Uterus (tissue), 2 donors: ENCODE measurements around the gene MEF2B.

Source experiments
- CTCF ChIP-seq, 4 experiments: fragments of 200-600 bp in 2 of 4; fragments of 450-650 bp in 2 of 4; sonication (generic) in 2 of 4; IDR thresholded peaks; one replicate each; pipeline ENCODE4 v1.5.1; 2016 to 2019; ENCODE audit warnings: antibody characterized with exemption in 4 of 4, mild to moderate bottlenecking in 2 of 4, moderate library complexity in 1 of 4
- POLR2A ChIP-seq, 2 donors: fragments of 450-650 bp; IDR thresholded peaks; one replicate each; pipeline ENCODE4 v1.6.1; 2016; ENCODE audit warnings: antibody characterized with exemption in 2 of 2, mild to moderate bottlenecking in 1 of 2, moderate library complexity in 1 of 2

GRCh38 chr19:19170873-19171672, 1.0 kb upstream of the MEF2B start:
- no peak for TF ChIP-seq CTCF (IDR thresholded peaks at IDR 0.05)
- TF ChIP-seq POLR2A (IDR thresholded peaks at IDR 0.05), result no peak
